ENCODE data around the gene GABRG3. TPM values are rescaled to one million over a fixed set of nuclear protein-coding genes. Genes with fewer than 3 reads are reported as not detected.

The GABRG3 gene
- total and polyA plus RNA-seq, 9 of the 15 experiments (the other 6 are each of a cell fraction or from before 2014, with no cell fraction given) = 4.0 to 15.1 (median 11.2) TPM

DNA sequence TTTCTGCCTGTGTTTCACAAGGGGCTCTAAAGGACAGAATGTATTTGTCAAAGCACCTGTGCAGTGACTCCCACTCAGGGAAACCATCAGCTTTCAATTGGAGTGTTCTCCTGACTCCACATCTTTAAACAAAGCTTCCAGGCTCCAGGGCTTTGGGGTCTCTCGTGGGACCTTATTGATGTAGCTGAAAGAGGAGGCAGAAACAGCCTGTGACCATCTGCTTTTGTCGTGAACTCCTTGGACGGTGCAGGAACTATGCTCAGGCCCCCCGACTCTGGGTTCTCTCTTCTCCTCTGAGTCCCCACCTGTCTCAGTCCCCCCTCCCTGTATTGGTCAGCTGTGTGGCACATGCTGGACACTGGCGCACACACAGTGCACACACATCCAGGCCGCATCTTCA lies 486.8 kb downstream of the GABRG3 start (continued):
- no peak for TF ChIP-seq RNF2 (IDR thresholded peaks at IDR 0.05)

DNA sequence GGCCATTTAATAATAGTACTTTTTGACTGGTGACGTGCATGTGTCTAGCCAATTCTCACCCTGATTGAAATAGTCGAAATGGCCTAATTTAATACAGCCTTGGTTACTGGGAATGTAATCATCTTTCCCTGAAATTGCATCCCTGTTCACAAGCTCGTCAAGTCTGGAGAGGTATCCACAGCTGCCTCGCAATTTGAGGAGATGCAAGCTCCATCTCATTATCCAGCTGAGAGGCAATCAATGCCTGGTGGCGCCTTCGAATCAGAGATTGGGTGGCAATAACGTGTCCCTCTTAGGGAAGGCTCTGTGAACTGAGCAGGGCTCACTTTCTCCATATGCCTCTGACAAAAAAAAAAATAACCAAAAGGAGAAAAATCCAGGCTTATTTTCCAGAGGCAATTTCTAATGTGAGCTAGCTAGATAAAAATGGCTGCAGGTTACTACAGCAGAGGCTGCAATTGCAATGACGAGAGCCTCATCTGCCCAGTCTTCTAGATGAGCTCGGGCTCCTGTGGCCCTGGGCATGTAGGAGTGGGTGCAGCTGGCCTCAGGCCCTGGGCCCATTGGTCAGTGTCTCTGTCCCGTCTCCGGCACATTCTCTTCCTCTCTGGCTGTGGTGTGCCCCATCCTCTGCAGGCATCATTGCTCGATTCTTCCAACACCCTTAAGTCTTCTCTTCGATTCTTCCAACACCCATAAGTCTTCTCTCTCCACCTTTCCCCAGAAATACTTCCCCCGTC lies 487.5 kb downstream of the GABRG3 start:
- Histone ChIP-seq H3K79me2 (ENCODE audit: control insufficient read depth, insufficient read depth, low read length) (no peaks in the 10 kb centered on the region), H4K20me1 (replicated peaks; ENCODE audit: control insufficient read depth, insufficient read depth, low read length) (0 out of 2 replicates have a peak, but pooled peaks cover 4% of the 10 kb centered on the region), H3K36me3 (ENCODE audit: control insufficient read depth, insufficient read depth, low read length) (no peaks in the 10 kb centered on the region; the same call in 2 of the 3 replicates), H3K4me3 (no peak overlapping the region), H3K9me3 (replicated peaks; ENCODE audit: control insufficient read depth, insufficient read depth, low read depth, low read length) (no peaks in the 10 kb centered on the region), H2AFZ (ENCODE audit: low read depth, low read length) (no peak overlapping the region), H3K4me2 (ENCODE audit: insufficient read depth, low read length) (no peak overlapping the region), H3K27ac (ENCODE audit: extremely low read depth, low read depth, low read length) (no peak overlapping the region), H3K27me3 (ENCODE audit: control insufficient read depth in 2 of 2, insufficient read depth in 2 of 2, low read length in 2 of 2) (no peaks in the 10 kb centered on the region), H3K9me1 (ENCODE audit: control insufficient read depth, insufficient read depth, low read length) (no peaks in the 10 kb centered on the region), H3K4me1 (replicated peaks in 1 of 2; ENCODE audit: control insufficient read depth in 2 of 2, insufficient read depth in 2 of 2, low read length in 2 of 2) (peaks cover 0 to 18% of the 10 kb centered on the region in 2 experiments; a peak in 2 of 5 replicates), H3K9ac (ENCODE audit: insufficient read depth in 1 of 2, low read depth in 2 of 2, low read length in 2 of 2) (no peak overlapping the region)
- in situ Hi-C loops (cut with MboI) = no loop called here
- POLR2A ChIA-PET = no interaction called here
- FAIRE-seq (no peak), ATAC-seq (no peak), DNase-seq (ENCODE audit: extremely low read depth in 1 of 4, low spot score in 3 of 4) (no peak)
- CTCF ChIA-PET (ENCODE audit: low intra/inter-chr PET ratio) = no interaction called here
- 43% methylated on average over 13 of the region's 14 CpGs for WGBS (ENCODE audit: insufficient coverage, low coverage, missing lambda C conversion rate)
- intact Hi-C loops (cut with micrococcal nuclease) = no loop called here
- no TSS peak for BruUV-seq (replicated peaks)
- no peak for TF ChIP-seq MAZ (CRISPR knock-in tag; conservative IDR thresholded peaks at IDR 0.05 in 1 of 2, IDR thresholded peaks at IDR 0.05 in 1 of 2)
- TF ChIP-seq EGR1 (conservative IDR thresholded peaks at IDR 0.05) = no peak
- no peak for TF ChIP-seq ZNF282 (CRISPR knock-in tag; IDR thresholded peaks at IDR 0.05)
- TF ChIP-seq MEIS2 (IDR thresholded peaks at IDR 0.05; ENCODE audit: partially characterized antibody) = no peak
- TF ChIP-seq SMARCB1 (IDR thresholded peaks at IDR 0.05; ENCODE audit: insufficient read length, low read depth) = no peak
- TF ChIP-seq ZNF592 (IDR thresholded peaks at IDR 0.05) = no peak
- no peak for TF ChIP-seq CBX1 (IDR thresholded peaks at IDR 0.05; ENCODE audit: low read depth)
- TF ChIP-seq E2F4 (CRISPR knock-in tag; IDR thresholded peaks at IDR 0.05; ENCODE audit: low read depth) = no peak
- TF ChIP-seq, protein P1, sequence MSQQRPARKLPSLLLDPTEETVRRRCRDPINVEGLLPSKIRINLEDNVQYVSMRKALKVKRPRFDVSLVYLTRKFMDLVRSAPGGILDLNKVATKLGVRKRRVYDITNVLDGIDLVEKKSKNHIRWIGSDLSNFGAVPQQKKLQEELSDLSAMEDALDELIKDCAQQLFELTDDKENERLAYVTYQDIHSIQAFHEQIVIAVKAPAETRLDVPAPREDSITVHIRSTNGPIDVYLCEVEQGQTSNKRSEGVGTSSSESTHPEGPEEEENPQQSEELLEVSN (IDR thresholded peaks at IDR 0.05; ENCODE audit: borderline replicate concordance in 1 of 2, extremely low read depth in 1 of 2, insufficient read depth in 1 of 2, insufficient read length in 1 of 2, low read depth in 1 of 2, low read length in 1 of 2, poor library complexity in 1 of 2, severe bottlenecking in 1 of 2) = no peak
- TF ChIP-seq, protein P2, sequence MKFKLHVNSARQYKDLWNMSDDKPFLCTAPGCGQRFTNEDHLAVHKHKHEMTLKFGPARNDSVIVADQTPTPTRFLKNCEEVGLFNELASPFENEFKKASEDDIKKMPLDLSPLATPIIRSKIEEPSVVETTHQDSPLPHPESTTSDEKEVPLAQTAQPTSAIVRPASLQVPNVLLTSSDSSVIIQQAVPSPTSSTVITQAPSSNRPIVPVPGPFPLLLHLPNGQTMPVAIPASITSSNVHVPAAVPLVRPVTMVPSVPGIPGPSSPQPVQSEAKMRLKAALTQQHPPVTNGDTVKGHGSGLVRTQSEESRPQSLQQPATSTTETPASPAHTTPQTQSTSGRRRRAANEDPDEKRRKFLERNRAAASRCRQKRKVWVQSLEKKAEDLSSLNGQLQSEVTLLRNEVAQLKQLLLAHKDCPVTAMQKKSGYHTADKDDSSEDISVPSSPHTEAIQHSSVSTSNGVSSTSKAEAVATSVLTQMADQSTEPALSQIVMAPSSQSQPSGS (CRISPR knock-in tag; IDR thresholded peaks at IDR 0.05) = no peak

Data from K562 (cell line).